Activated CD4-positive, alpha-beta memory T cell treated with anti-CD3 and anti-CD28 coated beads, Interleukin-2, amount 10 ng/mL, durations not matched to agents 7 days and 5 days (primary cell): ENCODE measurements around the gene TNS3. TPM values are rescaled to one million over a fixed set of nuclear protein-coding genes. Genes with fewer than 3 reads are reported as not detected.

Source experiments
- CTCF ChIA-PET: fragments of 350-600 bp; sonication (Branson Sonifier 250); formaldehyde crosslinking; loops from one replicate; lab custom pipeline; 2021; ENCODE audit warnings: antibody characterized with exemption, inconsistent platforms; lab: Charles Lee
- POLR2A ChIA-PET: fragments of 350-600 bp; sonication (Branson Sonifier 250); formaldehyde crosslinking; loops from one replicate; lab custom pipeline; 2021; ENCODE audit warnings: antibody characterized with exemption; lab: Charles Lee
- DNase-seq: peaks from one replicate; pipeline ENCODE4 v3.0.0-alpha.2; 2020
- H3K27ac Mint-ChIP-seq: one replicate; pipeline ENCODE4 v1.8.0; 2021; ENCODE audit warnings: mild to moderate bottlenecking, mixed read lengths
- H3K27me3 Mint-ChIP-seq: one replicate; pipeline ENCODE4 v1.8.0; 2021; ENCODE audit warnings: mixed read lengths
- H3K36me3 Mint-ChIP-seq: one replicate; pipeline ENCODE4 v1.8.0; 2021; ENCODE audit warnings: low read depth, mixed read lengths
- H3K4me1 Mint-ChIP-seq: one replicate; pipeline ENCODE4 v1.8.0; 2021; ENCODE audit warnings: mixed read lengths
- H3K4me3 Mint-ChIP-seq: one replicate; pipeline ENCODE4 v1.8.0; 2021; ENCODE audit warnings: mild to moderate bottlenecking, mixed read lengths
- H3K9me3 Mint-ChIP-seq: one replicate; pipeline ENCODE4 v1.8.0; 2021; ENCODE audit warnings: mixed read lengths
- total RNA-seq, 2 experiments: library from RNA; stranded (reverse); gene quantifications; one replicate each; pipeline ENCODE4 v1.2.3, GENCODE V29; 2021

Gene TNS3
- total RNA-seq, 2 experiments from 2014 or later = 0.15 to 0.18 TPM

GRCh38 chr7:47317487-47317886, 264.4 kb downstream of the TNS3 start:
- ChIA-PET POLR2A (no interaction called here), CTCF (no interaction called here)
- peaks cover 5% of the 10 kb centered on the region for H3K9me3 Mint-ChIP-seq
- no peaks in the 10 kb centered on the region for H3K27me3 Mint-ChIP-seq
- H3K27ac Mint-ChIP-seq = no peak overlapping the region
- no peaks in the 10 kb centered on the region for H3K36me3 Mint-ChIP-seq
- no peak overlapping the region for H3K4me3 Mint-ChIP-seq
- DNase-seq = no peak
- no peaks in the 10 kb centered on the region for H3K4me1 Mint-ChIP-seq

- H3K4me3 Mint-ChIP-seq = no peak overlapping the region
- ChIA-PET POLR2A (no interaction called here), CTCF (no interaction called here)
- no peaks in the 10 kb centered on the region for H3K27me3 Mint-ChIP-seq
- H3K27ac Mint-ChIP-seq = no peak overlapping the region
- peaks cover 5% of the 10 kb centered on the region for H3K9me3 Mint-ChIP-seq
- H3K36me3 Mint-ChIP-seq = no peaks in the 10 kb centered on the region
- DNase-seq = no peak
- no peaks in the 10 kb centered on the region for H3K4me1 Mint-ChIP-seq
Observed at GRCh38 chr7:47314728-47315607, 266.9 kb downstream of the TNS3 start.

- CTCF ChIA-PET = no interaction called here
Observed at GRCh38 chr7:47314248-47314647, 267.7 kb downstream of the TNS3 start.

GRCh38 chr7:47313564-47313963, 268.3 kb downstream of the TNS3 start:
- Mint-ChIP-seq H3K9me3 (peaks cover 8% of the 10 kb centered on the region), H3K4me1 (no peaks in the 10 kb centered on the region), H3K27me3 (no peaks in the 10 kb centered on the region), H3K27ac (no peak overlapping the region), H3K36me3 (no peaks in the 10 kb centered on the region), H3K4me3 (no peak overlapping the region)
- DNase-seq = no peak
- CTCF ChIA-PET = no interaction called here
- POLR2A ChIA-PET = no interaction called here

More at GRCh38 chr7:47314248-47314647, 267.7 kb downstream of the TNS3 start:
- H3K9me3 Mint-ChIP-seq = peaks cover 5% of the 10 kb centered on the region
- DNase-seq = no peak
- H3K27me3 Mint-ChIP-seq = no peaks in the 10 kb centered on the region
- no peak overlapping the region for H3K4me3 Mint-ChIP-seq
- H3K36me3 Mint-ChIP-seq = no peaks in the 10 kb centered on the region
- POLR2A ChIA-PET = no interaction called here
- H3K27ac Mint-ChIP-seq = no peak overlapping the region
- H3K4me1 Mint-ChIP-seq = no peaks in the 10 kb centered on the region

GRCh38 chr7:47311891-47312290, 270.0 kb downstream of the TNS3 start:
- no peaks in the 10 kb centered on the region for H3K27me3 Mint-ChIP-seq
- no peak for DNase-seq
- no peak overlapping the region for H3K27ac Mint-ChIP-seq
- peaks cover 3% of the 10 kb centered on the region for H3K9me3 Mint-ChIP-seq
- H3K36me3 Mint-ChIP-seq = no peaks in the 10 kb centered on the region
- POLR2A ChIA-PET = no interaction called here
- H3K4me3 Mint-ChIP-seq = no peak overlapping the region
- no peaks in the 10 kb centered on the region for H3K4me1 Mint-ChIP-seq
- CTCF ChIA-PET = no interaction called here

GRCh38 chr7:47310020-47310419, 271.9 kb downstream of the TNS3 start:
- Mint-ChIP-seq H3K9me3 (peaks cover 3% of the 10 kb centered on the region), H3K36me3 (no peaks in the 10 kb centered on the region), H3K27me3 (no peaks in the 10 kb centered on the region), H3K4me1 (no peaks in the 10 kb centered on the region), H3K27ac (no peak overlapping the region), H3K4me3 (no peak overlapping the region)
- ChIA-PET CTCF (no interaction called here), POLR2A (no interaction called here)
- no peak for DNase-seq

- Mint-ChIP-seq H3K4me1 (no peaks in the 10 kb centered on the region), H3K4me3 (no peak overlapping the region), H3K27ac (no peak overlapping the region), H3K9me3 (peaks cover 3% of the 10 kb centered on the region), H3K36me3 (no peaks in the 10 kb centered on the region), H3K27me3 (no peaks in the 10 kb centered on the region)
- no peak for DNase-seq
- ChIA-PET POLR2A (no interaction called here), CTCF (no interaction called here)
Observed at GRCh38 chr7:47308808-47309207, 273.1 kb downstream of the TNS3 start.

- H3K36me3 Mint-ChIP-seq = no peaks in the 10 kb centered on the region
- H3K4me3 Mint-ChIP-seq = no peak overlapping the region
- H3K4me1 Mint-ChIP-seq = no peaks in the 10 kb centered on the region
- H3K9me3 Mint-ChIP-seq = peaks cover 3% of the 10 kb centered on the region
- POLR2A ChIA-PET = no interaction called here
- no peak for DNase-seq
- CTCF ChIA-PET = interaction anchor here (0.5 kb wide), 1 partner anchor 406 kb away, joined by 4 read pairs; no protein-coding TSS in a partner anchor
- H3K27me3 Mint-ChIP-seq = no peaks in the 10 kb centered on the region
- no peak overlapping the region for H3K27ac Mint-ChIP-seq
Observed at GRCh38 chr7:47307311-47307710, 274.6 kb downstream of the TNS3 start.

GRCh38 chr7:47304727-47305719, 276.9 kb downstream of the TNS3 start:
- Mint-ChIP-seq H3K36me3 (no peaks in the 10 kb centered on the region), H3K4me1 (no peaks in the 10 kb centered on the region), H3K27me3 (no peaks in the 10 kb centered on the region), H3K27ac (no peak overlapping the region), H3K4me3 (no peak overlapping the region), H3K9me3 (peaks cover 3% of the 10 kb centered on the region)
- DNase-seq = no peak
- CTCF ChIA-PET = no interaction called here
- POLR2A ChIA-PET = no interaction called here

- no peaks in the 10 kb centered on the region for H3K36me3 Mint-ChIP-seq
- CTCF ChIA-PET = no interaction called here
- peaks cover 3% of the 10 kb centered on the region for H3K9me3 Mint-ChIP-seq
- no peak for DNase-seq
- no peaks in the 10 kb centered on the region for H3K4me1 Mint-ChIP-seq
- no peak overlapping the region for H3K4me3 Mint-ChIP-seq
- no peaks in the 10 kb centered on the region for H3K27me3 Mint-ChIP-seq
- no peak overlapping the region for H3K27ac Mint-ChIP-seq
- POLR2A ChIA-PET = no interaction called here
Observed at GRCh38 chr7:47303695-47304453, 278.0 kb downstream of the TNS3 start.

GRCh38 chr7:47303014-47303694, 278.8 kb downstream of the TNS3 start:
- no peaks in the 10 kb centered on the region for H3K9me3 Mint-ChIP-seq
- no peaks in the 10 kb centered on the region for H3K27me3 Mint-ChIP-seq
- ChIA-PET CTCF (no interaction called here), POLR2A (no interaction called here)
- no peak for DNase-seq
- H3K4me3 Mint-ChIP-seq = no peak overlapping the region
- H3K4me1 Mint-ChIP-seq = no peaks in the 10 kb centered on the region
- no peak overlapping the region for H3K27ac Mint-ChIP-seq
- no peaks in the 10 kb centered on the region for H3K36me3 Mint-ChIP-seq

- POLR2A ChIA-PET = no interaction called here
- no peaks in the 10 kb centered on the region for H3K9me3 Mint-ChIP-seq
Observed at GRCh38 chr7:47302560-47302959, 279.4 kb downstream of the TNS3 start.

More at GRCh38 chr7:47302560-47302959, 279.4 kb downstream of the TNS3 start:
- Mint-ChIP-seq H3K4me1 (no peaks in the 10 kb centered on the region), H3K4me3 (no peak overlapping the region), H3K27ac (no peak overlapping the region), H3K36me3 (no peaks in the 10 kb centered on the region), H3K27me3 (no peaks in the 10 kb centered on the region)
- CTCF ChIA-PET = no interaction called here
- DNase-seq = no peak
